Spleen (tissue), 7 donors: ENCODE measurements around the gene POU2AF1.

ENCODE experiments used
- CTCF ChIP-seq, 11 experiments: fragments of 200-600 bp in 7 of 11; fragments of 450-650 bp in 4 of 11; sonication (generic) in 4 of 11; IDR thresholded peaks in 8 of 11; conservative IDR thresholded peaks in 3 of 11; 1 replicate in 7 of 11; 2 replicates in 4 of 11; pipeline versions ENCODE4 v1.4.0 to v1.8.0; 2016 to 2021; ENCODE audit warnings: antibody characterized with exemption in 11 of 11, inconsistent platforms in 4 of 11, mild to moderate bottlenecking in 1 of 11
- POLR2A ChIP-seq, 3 donors: fragments of 450-650 bp; IDR thresholded peaks; one replicate each; pipeline ENCODE4 v1.5.1; 2017; ENCODE audit warnings: antibody characterized with exemption in 3 of 3, mild to moderate bottlenecking in 1 of 3
- POLR2AphosphoS5 ChIP-seq, 3 donors: sonication (generic); formaldehyde crosslinking; IDR thresholded peaks; one replicate each; pipeline ENCODE4 v1.5.1; 2017; ENCODE audit warnings: antibody characterized with exemption in 3 of 3
- donor health status: DM: no; HTN: no; CAD: no; lungs with moderate emphysema.
- donor health status: DM: no; HTN: no; CAD: no.
- donor health status: DM: no; HTN: no; CAD: no.

GRCh38 chr11:111310723-111311122 is 68.4 kb downstream of the POU2AF1 start:
- TF ChIP-seq POLR2AphosphoS5 (IDR thresholded peaks at IDR 0.05) (no peak), CTCF (IDR thresholded peaks at IDR 0.05 in 8 of 11, conservative IDR thresholded peaks at IDR 0.05 in 3 of 11) (no peak), POLR2A (IDR thresholded peaks at IDR 0.05) (no peak)
